ENCODE data around the gene NRTN.
A peak's percentile ranks its signal among the peaks of the same experiment; 100 is the strongest.

NRTN gene

DNA sequence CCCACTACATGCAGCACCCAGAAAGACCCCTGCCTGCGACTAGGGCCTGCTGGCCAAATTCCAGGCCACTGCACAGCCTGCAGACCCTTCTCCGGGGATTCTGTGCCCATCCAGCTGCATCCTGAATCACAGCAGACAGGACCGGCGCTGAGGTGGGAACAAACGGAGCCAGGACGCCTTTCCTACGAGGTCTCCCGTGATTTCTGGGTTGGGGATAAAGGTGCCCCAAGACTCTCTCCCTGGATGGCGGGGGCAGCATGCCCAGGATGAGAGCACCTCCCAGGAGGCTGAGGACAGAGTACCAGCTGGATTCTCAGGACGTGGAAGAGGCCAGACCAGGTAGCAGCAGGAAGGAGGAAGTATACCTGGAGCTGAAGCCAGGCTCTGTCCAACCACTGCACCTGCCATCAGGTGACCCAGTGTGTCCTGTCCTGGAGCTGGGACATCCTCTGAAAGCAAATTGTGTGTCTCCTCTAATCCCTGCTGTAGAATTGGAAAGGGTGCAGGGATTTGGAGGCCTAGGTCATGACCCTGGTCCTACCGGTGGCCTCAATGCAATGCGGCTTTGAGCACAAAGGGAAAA, 68.8 kb downstream of the NRTN start:
- no peak for DNase-seq

DNA sequence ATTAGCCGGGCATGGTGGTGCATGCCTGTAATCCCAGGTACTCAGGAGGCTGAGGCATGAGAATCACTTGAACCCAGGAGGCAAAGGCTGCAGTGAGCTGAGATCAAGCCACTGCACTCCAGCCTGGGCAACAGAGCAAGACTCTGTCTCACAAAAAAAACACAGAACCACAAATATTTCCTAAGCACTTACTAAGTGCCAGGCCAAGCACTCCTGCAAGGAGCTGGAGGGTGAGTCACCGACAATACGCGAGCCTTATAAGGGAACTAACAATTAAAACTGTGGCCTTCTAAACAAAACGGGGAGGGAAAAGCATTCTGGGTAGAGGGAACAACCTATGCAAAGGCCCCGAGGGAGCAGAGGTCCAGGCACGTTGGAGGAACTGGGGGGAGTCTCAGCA, 69.6 kb downstream of the NRTN start:
- peak; percentile 58 for DNase-seq

DNA sequence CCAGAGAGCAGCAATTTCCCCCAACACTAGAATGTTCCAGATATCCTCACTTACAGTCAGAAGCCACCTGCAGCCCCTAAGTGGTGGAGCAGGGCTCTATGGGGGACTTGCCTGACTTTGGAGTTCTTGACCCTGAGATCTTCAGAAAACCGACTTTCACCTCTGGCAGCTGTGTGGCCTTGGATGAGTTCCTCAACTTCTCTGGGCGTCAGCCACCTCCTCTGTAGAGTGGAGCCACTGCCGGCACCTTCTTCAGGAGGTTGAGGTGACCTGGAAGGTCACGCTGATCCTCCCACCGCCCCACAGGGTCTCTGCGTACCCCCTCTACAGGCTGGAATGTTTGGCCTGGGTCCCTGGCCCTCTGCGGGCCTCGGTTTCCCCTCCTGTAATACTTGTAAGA, 72.6 kb downstream of the NRTN start:
- DNase-seq = no peak

DNA sequence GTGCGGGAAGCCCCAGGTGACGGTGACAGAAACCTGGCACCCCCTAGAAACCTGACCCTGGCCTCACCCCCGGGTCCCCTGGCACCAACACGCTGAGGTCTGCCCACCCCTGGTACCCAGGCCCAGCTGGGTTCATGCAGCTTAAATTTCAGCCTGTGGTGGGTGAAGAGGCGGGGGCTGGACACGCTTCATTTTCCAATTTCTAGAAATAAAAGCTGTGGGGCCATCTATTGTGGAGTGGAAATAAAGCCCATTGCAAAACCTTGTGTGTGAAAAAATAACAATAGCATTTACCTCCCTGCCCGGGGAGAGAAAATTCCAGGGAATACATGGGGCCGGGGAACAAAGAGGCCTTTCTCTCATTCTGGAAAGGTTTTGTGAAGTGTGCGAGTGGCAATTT, 73.0 kb downstream of the NRTN start:
- DNase-seq = no peak

Data from fibroblast of upper back skin (primary cell).